GM18870 (cell line): Measurements from ENCODE around the gene ABHD17C.
"Not testable (repeated sequence)": the region's sequence is repeated elsewhere in the genome, so short reads cannot be mapped to it uniquely, and the experiment has no call there.

Source experiments
- ATAC-seq: cut with Tn5 transposase; IDR thresholded peaks from one replicate; pipeline ENCODE4 v1.9.1; 2021; ENCODE audit warnings: moderate library complexity; ENCODE audit not compliant: unreplicated experiment

The ABHD17C gene

DNA sequence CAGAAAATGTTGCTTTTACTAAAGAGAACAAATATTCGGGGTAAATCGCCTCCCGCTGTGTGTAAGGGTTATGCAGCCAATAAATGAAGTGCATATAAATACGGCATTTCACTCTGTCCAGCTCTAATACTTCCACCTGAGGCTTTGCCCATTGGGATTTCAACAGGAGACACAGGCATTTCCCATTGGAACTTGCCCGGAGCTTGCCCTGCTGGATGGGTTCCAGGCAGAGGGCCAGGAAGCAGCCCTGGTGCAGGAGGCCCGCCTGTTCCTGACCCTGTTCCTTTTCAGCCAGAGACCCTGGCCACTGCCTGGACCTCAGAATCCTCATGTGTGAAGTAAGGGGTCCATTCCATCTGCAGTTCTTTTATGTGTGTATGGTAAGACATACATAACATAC, 66.6 kb downstream of the ABHD17C start:
- ATAC-seq, result no peak

DNA sequence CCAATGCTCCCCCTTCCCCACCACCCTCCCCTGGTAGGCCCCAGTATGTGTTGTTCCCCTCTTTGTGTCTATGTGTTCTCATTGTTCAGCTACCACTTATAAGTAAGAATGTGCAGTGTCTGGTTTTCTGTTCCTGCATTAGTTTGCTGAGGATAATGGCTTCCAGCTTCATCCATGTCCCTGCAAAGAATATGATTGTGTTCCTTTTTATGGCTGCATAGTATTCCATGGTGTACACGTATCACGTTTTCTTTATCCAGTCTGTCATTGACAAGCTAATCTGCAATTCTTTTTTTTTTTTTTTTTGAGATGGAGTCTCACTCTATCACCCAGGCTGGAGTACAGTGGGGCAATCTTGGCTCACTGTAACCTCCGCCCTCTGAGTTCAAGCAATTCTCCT, 68.1 kb downstream of the ABHD17C start:
- not testable (repeated sequence) for ATAC-seq

DNA sequence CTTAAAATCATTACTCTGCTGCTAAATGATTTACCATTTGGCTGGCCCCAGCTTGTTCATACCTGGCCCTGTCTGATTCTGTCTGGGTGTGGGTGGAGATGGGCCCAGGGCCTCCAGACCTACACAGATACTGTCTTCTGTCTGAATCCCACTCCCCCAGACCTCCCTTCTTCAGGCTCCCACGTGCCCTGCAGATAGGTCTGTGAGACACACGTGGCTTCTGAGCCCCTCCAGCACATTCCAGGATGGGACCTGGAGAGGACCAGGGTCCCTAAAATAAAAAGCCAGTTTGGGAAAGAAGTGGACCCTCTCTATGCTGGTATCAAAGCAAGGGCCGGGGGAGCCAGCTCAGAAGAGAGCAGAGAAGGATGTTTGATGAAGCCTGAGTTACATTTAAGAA, 69.4 kb downstream of the ABHD17C start:
- ATAC-seq, result no peak

DNA sequence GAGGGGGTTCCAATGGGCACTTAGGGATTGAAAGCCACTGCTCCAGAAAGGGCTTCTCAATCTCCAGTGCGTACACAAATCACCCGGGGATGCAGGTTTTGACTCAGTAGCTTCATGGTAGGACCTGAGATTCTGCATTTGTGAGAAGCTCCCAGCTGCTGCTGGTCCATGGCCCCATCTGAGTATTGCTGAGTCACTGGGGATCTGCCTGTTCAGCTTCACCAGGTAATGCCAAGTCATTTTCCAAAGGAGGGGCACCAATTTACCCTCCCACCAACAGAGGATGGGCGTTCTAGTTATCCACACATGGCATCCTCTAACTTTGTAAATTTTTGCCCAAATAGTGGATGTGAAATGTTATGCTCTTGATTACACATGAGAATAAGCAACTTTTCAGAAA, 71.2 kb downstream of the ABHD17C start:
- ATAC-seq, result no peak

DNA sequence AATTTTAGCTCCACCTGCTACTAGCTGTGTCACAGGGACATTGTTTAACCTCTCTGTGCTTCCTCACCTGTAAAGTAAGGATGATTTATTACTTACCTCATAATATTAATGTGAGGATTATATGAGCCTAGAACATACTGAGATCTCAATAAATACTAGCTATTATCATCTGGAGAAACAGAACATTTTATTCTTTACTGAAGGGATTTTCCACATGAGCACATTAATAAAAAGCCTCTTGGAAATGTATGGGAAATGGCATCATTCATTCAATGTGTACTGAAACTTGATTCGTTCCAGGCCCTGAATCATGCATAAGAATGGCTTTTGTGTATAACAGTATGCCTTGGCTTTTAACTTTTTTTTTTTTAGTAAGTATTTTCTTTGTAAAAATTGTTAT, 73.0 kb downstream of the ABHD17C start:
- no peak for ATAC-seq

DNA sequence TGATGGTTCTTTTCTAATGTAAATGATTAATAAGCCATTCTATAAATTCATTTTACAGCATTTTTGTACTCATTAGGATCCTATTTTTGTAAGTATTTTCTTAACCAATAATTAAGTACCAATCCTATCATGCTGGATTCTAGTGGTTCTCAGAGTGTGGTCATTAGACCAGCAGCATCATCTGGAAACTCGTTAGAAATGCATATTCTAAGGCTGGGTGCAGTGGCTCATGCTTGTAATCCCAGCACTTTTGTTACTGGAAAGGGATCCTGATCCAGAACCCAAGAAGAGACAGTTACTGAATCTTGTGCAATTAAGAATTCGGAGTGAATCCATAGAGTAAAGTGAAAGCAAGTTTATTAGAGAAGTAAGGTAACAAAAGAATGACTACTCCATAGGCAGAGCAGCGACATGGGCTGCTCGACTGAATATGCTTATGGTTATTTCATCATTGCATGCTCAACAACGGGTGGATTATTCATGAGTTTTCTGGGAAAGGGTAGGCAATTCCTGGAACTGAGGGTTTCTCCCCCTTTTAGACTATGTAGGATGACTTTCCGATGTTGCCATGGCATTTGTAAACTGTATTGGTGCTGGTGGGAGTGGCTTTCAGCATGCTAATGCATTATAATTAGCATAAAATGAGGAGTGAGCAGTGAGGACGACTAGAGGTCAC, 74.2 kb downstream of the ABHD17C start:
- no peak for ATAC-seq

DNA sequence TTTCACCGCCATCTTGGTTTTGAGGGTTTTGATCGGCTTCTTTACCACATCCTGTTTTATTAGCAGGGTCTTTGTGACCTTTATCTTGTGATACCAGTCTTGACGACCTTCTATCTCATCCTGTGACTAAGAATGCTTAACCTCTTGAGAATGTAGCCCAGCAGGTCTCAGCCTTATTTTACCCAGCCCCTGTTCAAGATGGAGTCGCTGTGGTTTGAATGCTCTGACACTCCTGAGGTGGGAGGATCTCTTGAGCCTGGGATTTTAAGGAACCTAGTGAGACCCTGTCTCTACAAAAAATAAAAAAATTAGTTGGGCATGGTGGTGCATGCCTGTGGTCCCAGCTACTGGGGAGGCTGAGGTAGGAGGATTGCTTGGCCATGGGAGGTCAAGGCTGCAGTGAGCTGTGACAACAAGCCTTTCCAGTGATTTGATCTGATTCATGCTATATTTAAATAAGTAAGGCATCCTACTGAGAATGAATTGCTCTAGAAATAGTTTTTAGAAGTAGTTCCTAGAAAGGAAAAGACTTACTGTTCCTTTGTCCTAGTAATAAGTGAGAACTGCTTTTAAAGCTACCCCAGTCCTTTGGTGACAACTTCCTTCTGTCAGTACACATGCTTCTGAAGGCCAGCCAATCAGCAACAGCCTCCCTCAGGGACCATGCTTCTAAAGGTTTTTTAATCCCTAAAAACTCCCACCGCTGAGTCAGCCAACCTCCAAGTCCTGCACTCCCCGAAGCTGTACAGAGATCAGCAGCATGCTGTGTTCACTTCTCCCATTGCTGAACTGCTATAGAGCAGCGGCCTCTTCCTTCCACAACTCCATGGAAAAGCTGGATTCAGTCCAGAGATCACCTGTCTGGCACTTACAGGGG, 75.0 kb downstream of the ABHD17C start:
- ATAC-seq, result no peak

DNA sequence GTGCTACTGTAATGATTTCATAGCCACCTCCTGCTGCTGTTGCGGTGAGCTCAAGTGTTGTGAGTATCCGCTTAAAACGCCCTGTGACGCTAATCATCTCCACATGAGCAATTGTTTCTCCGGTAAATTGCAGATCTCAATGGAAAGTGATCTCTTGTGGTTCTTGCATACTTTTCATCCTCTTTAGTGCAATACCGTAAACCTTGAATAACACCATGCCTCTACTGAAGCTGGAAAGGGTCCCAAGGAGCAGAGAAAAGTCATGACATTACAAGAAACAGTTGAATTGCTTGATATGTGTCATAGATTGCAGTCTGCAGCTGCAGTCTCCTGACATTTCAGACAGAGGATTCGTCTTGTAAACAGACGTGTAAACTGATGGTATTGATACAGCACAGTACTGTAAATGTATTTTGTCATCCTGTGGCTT, 78.0 kb downstream of the ABHD17C start:
- no peak for ATAC-seq

DNA sequence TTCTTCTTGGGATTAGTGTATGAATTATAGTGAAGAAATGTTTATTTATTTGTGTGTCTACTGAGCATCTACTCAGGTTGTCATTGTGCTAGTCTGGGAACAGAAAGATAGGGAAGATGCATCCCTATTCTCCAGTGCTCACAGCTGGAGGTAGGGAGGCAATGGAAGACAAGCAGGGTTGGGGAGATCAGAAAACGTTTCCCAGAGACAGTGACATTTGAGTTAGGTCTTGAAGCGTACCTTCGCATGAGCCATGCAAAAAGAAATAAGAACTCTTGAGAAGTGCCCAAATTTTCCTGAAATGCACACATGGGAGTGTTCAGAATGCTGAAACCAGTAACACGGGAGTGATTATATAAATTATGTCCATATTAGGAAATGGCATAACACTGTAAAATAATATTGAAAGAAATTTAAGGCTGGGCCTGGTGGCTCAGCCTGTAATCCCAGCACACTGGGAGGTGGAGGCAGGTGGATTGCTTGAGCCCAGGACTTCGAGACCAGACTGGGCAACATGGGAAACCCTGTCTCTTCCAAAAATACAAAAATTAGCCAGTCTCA, 78.8 kb downstream of the ABHD17C start:
- no peak for ATAC-seq

DNA sequence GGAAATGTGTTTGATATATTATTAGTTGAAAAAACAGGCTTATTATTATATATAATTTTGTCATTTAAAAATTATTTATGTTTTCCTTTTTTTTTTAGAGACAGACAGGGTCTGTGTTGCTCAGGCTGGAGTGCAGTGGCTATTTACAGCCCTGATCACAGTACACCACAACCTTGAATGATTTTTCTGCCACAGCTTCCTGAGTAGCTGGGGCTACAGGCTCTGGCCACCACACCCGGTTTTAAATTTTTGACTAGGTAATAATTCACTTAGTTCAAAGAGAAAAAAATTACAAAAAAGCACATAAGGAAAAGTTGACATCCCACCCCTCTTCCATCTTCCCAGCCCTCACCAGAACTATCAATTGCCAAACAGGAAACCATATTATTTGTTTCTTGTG, 79.4 kb downstream of the ABHD17C start:
- ATAC-seq, result no peak

DNA sequence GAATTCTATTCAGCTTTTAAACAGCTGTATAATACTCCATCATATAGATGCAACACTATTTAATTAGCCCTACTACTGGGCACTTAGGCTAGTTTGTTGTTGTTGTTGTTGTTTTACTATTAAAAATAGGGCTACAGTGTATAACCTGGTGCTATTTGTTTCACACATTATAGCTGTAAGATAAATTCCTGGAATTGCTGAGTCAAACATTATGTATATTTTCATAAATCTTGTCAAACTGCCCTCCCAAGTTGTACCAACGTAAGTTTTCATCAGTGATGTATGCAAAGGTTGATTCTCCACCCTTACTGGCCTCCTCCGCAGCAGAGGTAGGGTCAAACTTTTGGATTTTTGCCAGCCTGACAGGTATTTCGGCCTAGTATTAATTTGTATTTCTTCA, 80.2 kb downstream of the ABHD17C start:
- no peak for ATAC-seq

DNA sequence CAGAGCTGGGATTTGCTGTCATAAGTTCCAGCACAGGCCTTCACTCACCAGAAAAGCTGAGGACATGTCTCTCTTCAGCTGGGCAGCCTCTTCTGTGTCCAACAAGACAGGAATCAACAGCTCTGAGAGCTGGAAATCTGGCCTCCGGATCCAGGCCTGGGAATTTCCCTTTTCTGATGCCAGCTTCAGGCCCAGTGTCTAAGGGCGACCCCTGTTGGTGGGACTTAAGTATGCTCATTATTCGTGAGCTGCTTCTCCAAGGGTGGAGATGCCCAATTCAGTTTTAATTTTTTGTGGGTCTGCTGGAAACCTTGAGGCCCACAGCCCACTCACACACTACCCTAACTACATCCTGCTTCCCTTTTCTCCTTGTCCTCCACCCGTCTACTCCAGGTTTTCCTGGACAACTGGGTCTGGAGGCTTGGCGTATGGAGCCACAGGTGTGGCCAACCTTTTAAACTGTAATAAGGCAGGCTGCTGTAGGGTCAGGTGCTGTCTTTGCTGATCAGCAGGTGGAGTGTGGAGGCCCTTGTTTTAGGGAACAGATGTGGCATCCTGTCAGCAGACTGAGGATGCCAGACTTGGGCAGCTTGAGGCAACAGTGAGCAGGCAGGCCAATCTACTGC, 81.4 kb downstream of the ABHD17C start:
- no peak for ATAC-seq

DNA sequence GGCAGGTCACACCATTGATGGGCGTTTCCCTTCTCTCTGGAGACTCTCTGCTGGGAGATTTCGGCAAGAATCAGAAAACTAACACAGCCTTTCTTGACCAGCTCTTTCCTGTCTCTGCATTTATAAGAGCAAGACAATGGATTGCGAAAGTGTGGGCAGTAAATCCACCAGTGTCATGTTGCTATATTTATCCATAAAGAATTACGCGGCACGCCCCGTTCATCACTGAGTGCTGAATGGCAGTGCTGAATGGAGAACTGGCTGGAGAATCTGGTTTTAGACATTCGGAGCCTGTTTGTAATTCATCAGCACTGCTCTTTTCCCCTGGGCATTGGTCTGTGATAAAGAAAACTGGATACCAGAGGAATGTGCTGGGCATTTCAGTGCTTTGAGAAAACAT, 82.0 kb downstream of the ABHD17C start:
- ATAC-seq, result no peak

DNA sequence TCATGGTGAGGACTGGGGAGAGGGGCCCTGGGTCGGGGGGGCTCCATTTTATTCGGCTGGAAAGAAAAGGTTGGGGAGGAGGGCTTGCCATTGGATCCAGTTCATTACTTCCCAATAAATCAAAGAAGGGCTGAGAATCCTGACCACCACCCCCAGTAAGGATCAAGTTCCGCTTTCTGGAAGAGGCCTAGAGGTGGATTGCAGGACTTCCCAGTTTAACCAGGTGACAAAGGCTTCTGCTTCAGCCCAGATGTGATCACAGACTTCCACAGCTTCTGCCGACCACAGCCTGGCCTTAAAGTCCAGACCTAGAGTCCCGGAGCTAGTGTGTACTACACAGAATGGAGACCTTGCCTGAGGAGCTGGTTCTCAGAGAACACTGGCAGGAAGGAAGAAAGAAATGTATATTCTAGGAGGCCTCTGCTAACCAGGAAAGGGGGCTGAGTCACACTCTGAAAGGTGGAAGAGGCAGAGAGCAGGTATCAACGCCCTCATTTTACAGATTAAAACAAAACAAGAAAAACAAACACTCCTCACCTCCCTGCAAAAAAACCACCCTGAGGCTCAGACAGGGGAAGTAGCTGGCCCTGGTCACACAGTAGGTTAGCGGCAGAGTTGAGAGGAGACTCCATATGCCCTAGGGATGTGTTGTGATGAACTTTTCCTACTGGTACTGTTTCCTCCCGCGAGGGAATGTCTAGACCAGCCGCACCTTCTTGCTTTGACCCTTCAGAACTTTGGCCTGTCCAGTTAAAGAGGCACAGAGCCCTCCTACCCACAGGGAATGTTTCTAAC, 82.9 kb downstream of the ABHD17C start:
- ATAC-seq, result no peak

DNA sequence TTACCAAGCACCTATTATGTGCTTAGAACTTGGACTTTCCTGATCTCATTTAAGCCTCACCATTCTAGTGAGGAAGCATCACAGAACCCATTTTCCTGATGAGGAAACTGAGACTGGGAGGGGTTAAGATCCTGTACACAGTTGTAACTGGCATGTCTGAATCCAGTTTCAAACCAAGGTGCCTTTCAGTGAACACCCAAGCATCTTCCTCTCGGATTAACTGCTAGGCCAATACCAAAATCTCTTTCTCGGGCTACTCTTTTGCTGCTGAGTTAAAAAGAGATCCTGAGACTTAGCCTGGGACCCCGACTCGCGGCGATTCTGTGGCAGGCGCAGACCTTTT, 83.5 kb downstream of the ABHD17C start:
- ATAC-seq, result no peak

DNA sequence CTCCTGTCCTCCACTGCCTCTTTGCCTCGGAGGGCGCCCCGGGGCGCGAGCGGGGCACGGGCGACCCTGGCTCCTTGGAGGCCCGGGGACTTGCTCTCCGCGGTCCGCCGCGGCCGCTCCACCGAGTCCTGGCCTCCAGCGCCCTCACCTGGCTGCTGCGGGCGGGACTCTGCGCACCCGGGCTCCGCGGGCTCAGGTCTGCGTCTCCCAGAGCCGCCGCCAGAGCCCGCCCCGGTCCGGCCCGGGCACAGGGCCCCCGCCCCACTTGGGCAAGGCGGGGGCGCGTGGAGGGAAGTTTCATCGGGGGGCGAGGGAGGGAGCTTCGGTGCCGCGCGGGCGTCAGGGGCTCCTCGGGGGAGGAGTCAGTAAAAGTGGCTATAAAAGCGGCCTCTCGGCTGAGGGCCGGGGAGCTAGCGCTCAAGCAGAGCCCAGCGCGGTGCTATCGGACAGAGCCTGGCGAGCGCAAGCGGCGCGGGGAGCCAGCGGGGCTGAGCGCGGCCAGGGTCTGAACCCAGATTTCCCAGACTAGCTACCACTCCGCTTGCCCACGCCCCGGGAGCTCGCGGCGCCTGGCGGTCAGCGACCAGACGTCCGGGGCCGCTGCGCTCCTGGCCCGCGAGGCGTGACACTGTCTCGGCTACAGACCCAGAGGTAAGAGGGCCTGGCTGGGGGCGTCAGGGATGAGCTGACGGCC, 84.0 kb downstream of the ABHD17C start, which contains the start of gene CEMIP:
TSS of gene CEMIP (plus strand) at position 407 of the 694 bp plus-strand sequence. CDS start 94,510 bp downstream, outside the sequence.
- no peak for ATAC-seq

DNA sequence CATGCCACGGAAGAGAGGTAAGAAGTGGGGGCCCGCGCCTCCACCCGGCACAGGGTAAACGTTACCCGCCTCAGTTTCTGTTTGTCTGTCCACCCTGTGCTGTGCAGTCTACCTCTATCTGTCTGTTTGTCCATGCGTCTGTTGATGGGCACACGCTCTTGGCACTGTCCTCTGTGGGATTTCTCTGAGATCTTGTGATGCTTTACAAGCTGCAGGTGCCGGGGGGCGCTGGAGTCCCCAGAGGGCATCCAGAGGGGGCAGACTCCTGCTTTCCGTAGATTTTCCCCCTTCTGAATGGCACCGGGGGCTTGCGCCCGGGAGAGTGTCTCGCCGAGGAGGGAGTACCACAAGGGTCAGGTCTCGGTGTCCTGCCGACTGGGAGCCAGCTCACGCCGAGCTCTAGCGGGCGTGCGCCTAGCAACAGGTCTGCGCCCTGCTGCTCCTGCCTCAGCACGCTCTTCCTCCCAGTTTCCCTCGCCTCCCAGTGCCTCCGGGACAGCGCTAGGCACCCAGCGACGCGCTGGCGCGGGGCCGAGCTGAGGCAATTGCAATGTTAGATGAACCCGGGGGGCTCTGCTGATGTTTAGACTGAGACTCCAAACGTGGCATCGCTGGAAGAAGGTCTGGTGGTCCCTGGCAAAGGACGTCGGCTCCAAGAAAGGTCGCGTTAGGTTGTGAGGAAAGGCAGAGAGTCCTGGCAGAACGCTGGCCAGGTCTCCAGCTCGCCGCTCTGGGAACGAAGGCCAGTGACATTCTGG, 84.7 kb downstream of the ABHD17C start:
- no peak for ATAC-seq

DNA sequence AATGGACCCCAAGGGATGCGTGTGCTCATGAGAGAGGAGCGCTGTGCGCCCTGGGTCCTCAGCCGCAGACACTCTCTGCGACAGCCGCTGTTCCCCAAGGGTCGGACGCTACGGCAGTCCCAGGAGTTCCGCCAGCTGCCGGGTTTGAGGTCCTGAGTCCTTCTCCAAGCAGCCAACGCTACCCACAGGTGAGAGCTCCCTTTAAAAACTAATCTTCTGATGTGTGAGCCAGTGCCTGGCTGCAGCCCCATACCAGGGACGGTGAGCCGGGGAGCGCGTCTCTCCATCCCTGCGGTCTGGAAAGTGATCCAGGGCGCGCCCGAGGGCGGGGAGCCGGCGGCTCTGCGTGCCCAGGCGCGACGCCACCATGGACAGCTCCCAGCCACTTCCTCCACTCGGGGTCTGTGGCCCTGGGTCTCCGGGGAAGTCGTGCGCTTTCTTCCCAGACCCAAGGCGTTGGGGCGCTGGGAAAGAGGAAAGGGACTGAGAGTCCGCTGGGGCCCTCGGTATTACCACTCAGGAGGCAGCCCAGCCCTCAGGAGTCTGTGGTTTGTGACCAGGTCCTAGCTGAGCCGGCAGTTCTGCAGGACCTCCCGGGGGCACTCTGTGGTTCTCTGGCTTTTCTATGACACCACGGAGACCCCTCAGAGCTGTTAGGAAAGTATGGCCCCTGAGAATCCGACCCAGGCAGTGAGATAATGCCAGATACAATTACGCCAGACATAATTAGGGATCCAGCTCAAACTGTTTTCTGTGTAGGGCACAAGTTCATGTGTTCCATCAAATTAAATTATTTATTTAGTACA, 85.5 kb downstream of the ABHD17C start:
- no peak for ATAC-seq

DNA sequence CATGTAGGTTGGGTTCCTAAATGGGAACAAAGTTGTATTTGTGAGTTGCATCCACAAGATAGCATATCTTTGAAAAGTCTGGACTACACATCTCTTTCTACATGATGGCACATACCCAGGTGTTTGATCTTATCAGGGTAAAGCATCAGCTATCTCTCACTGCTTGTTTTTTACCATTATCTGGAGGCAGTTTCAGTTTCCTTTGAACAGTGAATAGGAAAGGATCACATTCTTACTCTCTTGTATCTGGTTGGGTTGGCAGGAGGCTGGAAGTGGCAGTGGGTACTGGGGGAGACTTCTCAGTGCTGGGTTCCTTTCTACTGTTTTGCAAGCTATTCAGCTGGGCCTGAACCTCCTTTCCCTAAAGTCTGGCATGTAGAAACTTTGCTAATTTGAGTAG, 88.2 kb downstream of the ABHD17C start:
- no peak for ATAC-seq
